ENCODE measurements around the gene GABRB2.
A peak's percentile ranks its signal among the peaks of the same experiment; 100 is the strongest.

Gene GABRB2

GRCh38 chr5:161546470-161547301 lies at the start of gene GABRB2:
TSS of gene GABRB2 (minus strand) at chr5:161546725. CDS start at chr5:161546643, 82 bp downstream.
- Histone ChIP-seq H3K27me3 (peaks cover 3 to 57% of the 10 kb centered on the region in 2 donors), H3K4me1 (peaks cover 0 to 36% (median 20%) of the 10 kb centered on the region in 4 donors), H3K36me3 (no peaks in the 10 kb centered on the region), H3K9me3 (no peaks in the 10 kb centered on the region), H3K27ac (no peak within 1 kb of the TSS), H3K4me3 (peak within 1 kb of the TSS; percentile 30 to 48)
- peak in 1 of 2 donors; percentile 38 for DNase-seq
- TF ChIP-seq CTCF (IDR thresholded peaks at IDR 0.05) = no peak
- intact Hi-C loops (cut with DNase I; ENCODE audit: low total_unique reads) = loop anchor here (10.0 kb wide), 1 partner anchor 1798 kb away; no protein-coding TSS in a partner anchor

- Histone ChIP-seq H3K9me3 (no peaks in the 10 kb centered on the region), H3K36me3 (no peaks in the 10 kb centered on the region), H3K27ac (no peak overlapping the region), H3K27me3 (no peaks in the 10 kb centered on the region), H3K4me3 (no peak overlapping the region), H3K4me1 (no peaks in the 10 kb centered on the region)
- intact Hi-C loops (cut with DNase I; ENCODE audit: low total_unique reads) = no loop called here
- no peak for DNase-seq
- no peak for TF ChIP-seq CTCF (IDR thresholded peaks at IDR 0.05)
Observed at GRCh38 chr5:161585798-161586197, 39.3 kb upstream of the GABRB2 start.

DNA sequence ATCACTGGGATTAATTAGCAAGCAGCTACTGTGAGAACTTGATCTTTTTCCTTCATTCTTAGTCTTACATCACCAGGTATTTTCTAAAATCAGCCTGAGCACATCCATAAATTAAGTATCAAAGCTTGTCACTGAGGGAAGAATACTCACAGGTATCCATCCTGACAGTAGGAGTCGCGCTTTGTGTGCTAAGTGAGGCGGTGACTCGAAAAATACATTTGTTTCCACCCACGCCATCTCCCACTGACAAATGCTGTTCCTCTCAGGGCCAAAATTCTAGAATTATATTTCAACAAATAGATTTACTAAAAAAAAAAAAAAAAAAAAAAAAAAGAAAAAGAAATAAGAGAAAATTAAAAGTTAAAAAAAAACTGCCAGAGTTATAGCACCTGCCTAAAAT lies 34.1 kb upstream of the GABRB2 start:
- no peaks in the 10 kb centered on the region for H3K36me3 ChIP-seq
- intact Hi-C loops (cut with DNase I; ENCODE audit: low total_unique reads) = no loop called here
- no peak overlapping the region for H3K4me3 ChIP-seq
- TF ChIP-seq CTCF (IDR thresholded peaks at IDR 0.05) = no peak
- no peak for DNase-seq
- H3K27ac ChIP-seq = no peak overlapping the region
- H3K9me3 ChIP-seq = no peaks in the 10 kb centered on the region
- no peaks in the 10 kb centered on the region for H3K27me3 ChIP-seq
- H3K4me1 ChIP-seq = no peaks in the 10 kb centered on the region

DNA sequence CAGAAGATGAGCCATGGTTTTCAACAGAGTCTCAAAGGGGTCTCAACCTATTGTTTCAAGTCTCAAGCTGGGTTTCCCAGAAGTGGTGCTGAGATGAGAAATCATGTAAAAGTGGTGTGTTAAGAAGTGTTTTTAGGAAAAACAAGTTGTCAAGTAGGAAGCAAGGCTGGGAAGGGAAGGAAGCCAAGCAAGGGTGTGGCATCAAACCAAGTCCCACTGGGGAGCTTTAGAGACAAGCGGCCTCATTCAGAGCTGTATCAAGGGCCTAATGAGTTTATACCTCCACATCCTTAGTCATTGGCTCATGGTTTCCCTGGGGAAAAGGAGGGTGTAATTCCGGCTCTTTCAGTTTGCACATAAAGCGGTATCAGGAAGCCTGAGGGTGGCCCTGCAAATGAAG lies 26.4 kb upstream of the GABRB2 start:
- Histone ChIP-seq H3K36me3 (no peaks in the 10 kb centered on the region), H3K27me3 (no peaks in the 10 kb centered on the region), H3K27ac (no peak overlapping the region), H3K4me1 (no peaks in the 10 kb centered on the region), H3K4me3 (no peak overlapping the region), H3K9me3 (no peaks in the 10 kb centered on the region)
- intact Hi-C loops (cut with DNase I; ENCODE audit: low total_unique reads) = no loop called here
- no peak for TF ChIP-seq CTCF (IDR thresholded peaks at IDR 0.05)
- DNase-seq = no peak

- H3K36me3 ChIP-seq = no peaks in the 10 kb centered on the region
- H3K27me3 ChIP-seq = no peaks in the 10 kb centered on the region
- intact Hi-C loops (cut with DNase I; ENCODE audit: low total_unique reads) = no loop called here
- no peak overlapping the region for H3K4me3 ChIP-seq
- no peaks in the 10 kb centered on the region for H3K4me1 ChIP-seq
- no peaks in the 10 kb centered on the region for H3K9me3 ChIP-seq
- H3K27ac ChIP-seq = no peak overlapping the region
- DNase-seq = no peak
- TF ChIP-seq CTCF (IDR thresholded peaks at IDR 0.05) = no peak
Observed at GRCh38 chr5:161566081-161566480, 19.6 kb upstream of the GABRB2 start.
